Sigmoid colon (tissue), 7 donors: Measurements from ENCODE around the gene CSNK1G2. TPM values are rescaled to one million over a fixed set of nuclear protein-coding genes. Genes with fewer than 3 reads are reported as not detected.

Experiments
- DNase-seq: peaks from one replicate; pipeline ENCODE4 v3.0.0-alpha.2; 2019
- H3K27ac ChIP-seq, 4 donors: fragments of 200-600 bp; sonication (generic); one replicate each; pipeline ENCODE4 v1.5.1; 2016 to 2019; ENCODE audit warnings: mild to moderate bottlenecking in 1 of 4
- H3K27me3 ChIP-seq, 3 donors: fragments of 200-600 bp; sonication (generic); one replicate each; pipeline ENCODE4 v1.5.1; 2019; ENCODE audit warnings: mild to moderate bottlenecking in 1 of 3
- H3K36me3 ChIP-seq, 4 donors: fragments of 200-600 bp; sonication (generic); one replicate each; pipeline ENCODE4 v1.5.1; 2016 to 2019
- H3K4me1 ChIP-seq, 4 donors: fragments of 200-600 bp; sonication (generic); one replicate each; pipeline ENCODE4 v1.5.1; 2017 to 2019
- H3K4me3 ChIP-seq, 4 donors: fragments of 200-600 bp; sonication (generic); one replicate each; pipeline ENCODE4 v1.5.1; 2017 to 2019; ENCODE audit warnings: mild to moderate bottlenecking in 2 of 4, moderate library complexity in 1 of 4
- H3K9me3 ChIP-seq, 4 donors: fragments of 200-600 bp in 3 of 4; sonication (generic) in 3 of 4; one replicate each; pipeline versions ENCODE4 v1.5.1 to v1.6.1; 2013 to 2019
- CTCF ChIP-seq, 4 experiments: fragments of 450-650 bp in 3 of 4; fragments of 200-600 bp in 1 of 4; IDR thresholded peaks; one replicate each; pipeline ENCODE4 v1.5.1; 2016 to 2019; ENCODE audit warnings: antibody characterized with exemption in 4 of 4, mild to moderate bottlenecking in 3 of 4, moderate library complexity in 2 of 4
- EP300 ChIP-seq, 4 donors: sonication (generic); formaldehyde crosslinking; IDR thresholded peaks; one replicate each; pipeline ENCODE4 v1.6.1; 2017; ENCODE audit warnings: antibody characterized with exemption in 4 of 4
- POLR2A ChIP-seq, 2 donors: fragments of 450-650 bp; IDR thresholded peaks; one replicate each; pipeline ENCODE4 v1.6.1; 2016; ENCODE audit warnings: antibody characterized with exemption in 2 of 2, mild to moderate bottlenecking in 2 of 2, moderate library complexity in 2 of 2
- POLR2AphosphoS5 ChIP-seq, 4 donors: sonication (generic); formaldehyde crosslinking; IDR thresholded peaks; one replicate each; pipeline ENCODE4 v1.6.1; 2017; ENCODE audit warnings: antibody characterized with exemption in 4 of 4
- WGBS, 2 donors: extraction: QIAGEN DNeasy Blood & Tissue Kit; methylation state at CpG; one replicate each; pipeline ENCODE4 v1.1.7; 2013; 5-methylcytosine and 5-hydroxymethylcytosine counted together
- intact Hi-C: fragments of 100-400 bp; cut with DNase I; formaldehyde crosslinking; loops from one replicate; pipeline ENCODE4 v1.15.1; 2023
- polyA plus RNA-seq, 3 donors: library from polyadenylated mRNA; stranded (reverse); fragments of 200-250 nt; gene quantifications; one replicate each; pipeline ENCODE4 v1.2.3, GENCODE V29; 2013
- total RNA-seq, 4 donors: library from RNA; depleted of rRNA; stranded (reverse); fragments of >200 nt; gene quantifications; one replicate each; pipeline ENCODE4 v1.1.0, GENCODE V29; 2016
- donor health status: healthy with polysubstance abuse.
- donor health status: Bipolar disorder and iron deficiency.
- donor health status: healthy.

The CSNK1G2 gene
- total and polyA plus RNA-seq, 7 donors, result 24.6 to 91.1 (median 35.9) TPM

GRCh38 chr19:2018752-2019151 is 77.8 kb downstream of the CSNK1G2 start:
- WGBS, 2 donors, result 95 to 96% methylated on average over 13 of the region's 13 CpGs
- H3K27ac ChIP-seq, result no peak overlapping the region
- no peaks in the 10 kb centered on the region for H3K9me3 ChIP-seq
- H3K36me3 ChIP-seq, result no peaks in the 10 kb centered on the region
- no peaks in the 10 kb centered on the region for H3K27me3 ChIP-seq
- H3K4me1 ChIP-seq, result peaks cover 0 to 31% (median 25%) of the 10 kb centered on the region in 4 donors
- intact Hi-C loops, result loop anchor here (1.0 to 5.0 kb wide), 2 partner anchors 51 to 74 kb away; no protein-coding TSS in a partner anchor
- DNase-seq, result no peak
- H3K4me3 ChIP-seq, result no peak overlapping the region
- TF ChIP-seq POLR2A (IDR thresholded peaks at IDR 0.05), result no peak
- TF ChIP-seq POLR2AphosphoS5 (IDR thresholded peaks at IDR 0.05), result no peak
- TF ChIP-seq CTCF (IDR thresholded peaks at IDR 0.05), result no peak
- TF ChIP-seq EP300 (IDR thresholded peaks at IDR 0.05), result no peak

GRCh38 chr19:2021453-2022140 is 80.6 kb downstream of the CSNK1G2 start:
- H3K27ac ChIP-seq, result no peak overlapping the region
- 47 to 75% methylated on average over 4 of the region's 4 CpGs for WGBS, 2 donors

GRCh38 chr19:2022289-2022688 is 81.3 kb downstream of the CSNK1G2 start:
- peaks cover 0 to 11% (median 3%) of the 10 kb centered on the region in 4 donors for H3K4me1 ChIP-seq
- no peak overlapping the region for H3K4me3 ChIP-seq
- H3K9me3 ChIP-seq, result no peaks in the 10 kb centered on the region
- H3K36me3 ChIP-seq, result no peaks in the 10 kb centered on the region
- no peaks in the 10 kb centered on the region for H3K27me3 ChIP-seq
- intact Hi-C loops, result no loop called here
- no peak overlapping the region for H3K27ac ChIP-seq
- WGBS, 2 donors, result 95% methylated on average over 2 of the region's 2 CpGs
- DNase-seq, result no peak
- TF ChIP-seq POLR2AphosphoS5 (IDR thresholded peaks at IDR 0.05) (no peak), POLR2A (IDR thresholded peaks at IDR 0.05) (no peak), CTCF (IDR thresholded peaks at IDR 0.05) (no peak), EP300 (IDR thresholded peaks at IDR 0.05) (no peak)

More at GRCh38 chr19:2021453-2022140, 80.6 kb downstream of the CSNK1G2 start:
- Histone ChIP-seq H3K36me3 (no peaks in the 10 kb centered on the region), H3K4me1 (peaks cover 0 to 11% (median 5%) of the 10 kb centered on the region in 4 donors), H3K9me3 (no peaks in the 10 kb centered on the region), H3K27me3 (no peaks in the 10 kb centered on the region), H3K4me3 (no peak overlapping the region)
- DNase-seq, result no peak
- no peak for TF ChIP-seq EP300 (IDR thresholded peaks at IDR 0.05)
- TF ChIP-seq POLR2A (IDR thresholded peaks at IDR 0.05), result no peak
- no peak for TF ChIP-seq POLR2AphosphoS5 (IDR thresholded peaks at IDR 0.05)
- no peak for TF ChIP-seq CTCF (IDR thresholded peaks at IDR 0.05)
- intact Hi-C loops, result no loop called here

DNA sequence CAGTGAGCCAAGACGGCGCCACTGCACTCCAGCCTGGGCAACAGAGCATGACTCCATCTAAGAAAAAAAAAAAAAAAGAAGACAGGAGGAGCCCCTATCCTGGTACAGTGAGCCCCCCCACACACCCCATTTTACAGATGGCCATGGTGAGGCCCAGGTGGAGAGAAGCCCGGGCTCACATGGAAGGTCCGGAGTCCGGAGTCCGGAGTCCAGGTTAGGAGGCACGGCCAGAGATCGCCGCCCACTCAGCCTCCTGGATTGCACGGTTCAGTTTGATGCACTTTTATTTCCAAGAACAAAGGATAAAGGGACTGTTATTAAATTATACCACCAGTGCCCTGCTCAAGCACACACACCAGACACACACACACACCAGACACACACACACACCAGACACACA is 85.8 kb downstream of the CSNK1G2 start:
- H3K27me3 ChIP-seq, result no peaks in the 10 kb centered on the region
- TF ChIP-seq POLR2A (IDR thresholded peaks at IDR 0.05) (no peak), EP300 (IDR thresholded peaks at IDR 0.05) (no peak), POLR2AphosphoS5 (IDR thresholded peaks at IDR 0.05) (no peak), CTCF (IDR thresholded peaks at IDR 0.05) (no peak)
- 50 to 84% methylated on average over 10 of the region's 10 CpGs for WGBS, 2 donors
- H3K9me3 ChIP-seq, result no peaks in the 10 kb centered on the region
- no peak overlapping the region for H3K27ac ChIP-seq
- intact Hi-C loops, result no loop called here
- H3K4me3 ChIP-seq, result no peak overlapping the region
- no peak for DNase-seq
- no peaks in the 10 kb centered on the region for H3K36me3 ChIP-seq
- peaks cover 0 to 35% (median 22%) of the 10 kb centered on the region in 4 donors for H3K4me1 ChIP-seq
